K562 (cell line): ENCODE measurements around the gene OR10R2. TPM values are rescaled to one million over a fixed set of nuclear protein-coding genes. Genes with fewer than 3 reads are reported as not detected.

Experiments used
- ATAC-seq: fragments of 200-7000 bp; cut with Tn5 transposase; 3 replicates; pipeline ENCODE4 v1.9.1; 2020; ENCODE audit warnings: moderate library complexity
- BruUV-seq: library from RNA; stranded (reverse); fragments of 400-500 nt; replicated peaks from 2 replicates; lab custom pipeline; 2021; lab: Mats Ljungman, UMichigan
- CTCF ChIA-PET: fragments of 300-600 bp; formaldehyde crosslinking; extraction: SDS; loops from one replicate; lab custom pipeline; 2021; ENCODE audit warnings: low intra/inter-chr PET ratio; lab: Yijun Ruan, JAX
- POLR2A ChIA-PET: fragments of 300-600, 350-650 bp; sonication (Branson Sonifier 250); formaldehyde crosslinking; extraction: SDS; loops from one replicate; lab custom pipeline; 2021; ENCODE audit warnings: antibody characterized with exemption, inconsistent platforms; lab: Yijun Ruan, JAX
- DNase-seq, 4 experiments: peaks; one replicate each; pipeline versions ENCODE4 v3.0.0 to v3.0.0-alpha.2; 2011 to 2018; ENCODE audit warnings: low spot score in 3 of 4, mixed read lengths in 3 of 4; ENCODE audit errors: extremely low read depth in 1 of 4
- FAIRE-seq: peaks from 2 replicates; lab custom pipeline; 2011; peaks lifted over from hg19 to GRCh38; lab: Jason Lieb, UNC
- H2AFZ ChIP-seq: 2 replicates; pipeline ENCODE4 v1.6.0; 2011; ENCODE audit warnings: low read depth, low read length, control low read depth, inconsistent platforms
- H3K27ac ChIP-seq: fragments of 200-600 bp; 3 replicates; pipeline ENCODE4 v1.8.0; 2011; ENCODE audit warnings: low read depth, mild to moderate bottlenecking, control low read depth, inconsistent platforms, low read length, moderate library complexity, mixed read lengths; ENCODE audit errors: extremely low read depth
- H3K27me3 ChIP-seq, 2 experiments: fragments of 300-600 bp in 1 of 2; 2 replicates in 1 of 2; 3 replicates in 1 of 2; pipeline versions ENCODE4 v1.6.0 to v1.8.0; 2011; ENCODE audit warnings: inconsistent platforms in 2 of 2, low read length in 2 of 2, mild to moderate bottlenecking in 1 of 2, mixed read lengths in 1 of 2, moderate library complexity in 1 of 2; ENCODE audit not compliant: control insufficient read depth in 2 of 2, insufficient read depth in 2 of 2
- H3K36me3 ChIP-seq: fragments of 300-600 bp; 3 replicates; pipeline ENCODE4 v1.8.0; 2011; ENCODE audit warnings: mild to moderate bottlenecking, low read length, inconsistent platforms; ENCODE audit not compliant: control insufficient read depth, insufficient read depth
- H3K4me1 ChIP-seq, 2 experiments: fragments of 200-600 bp in 1 of 2; replicated peaks in 1 of 2; 2 replicates in 1 of 2; 3 replicates in 1 of 2; pipeline versions ENCODE4 v1.5.1 to v1.8.0; 2011; ENCODE audit warnings: inconsistent platforms in 2 of 2, low read length in 2 of 2, mild to moderate bottlenecking in 1 of 2, mixed read lengths in 1 of 2, moderate library complexity in 1 of 2; ENCODE audit not compliant: control insufficient read depth in 2 of 2, insufficient read depth in 2 of 2
- H3K4me2 ChIP-seq: 2 replicates; pipeline ENCODE4 v1.6.1; 2011; ENCODE audit warnings: low read length, control low read depth, inconsistent platforms, mixed read lengths; ENCODE audit not compliant: insufficient read depth
- H3K4me3 ChIP-seq: fragments of 200-600 bp; sonication (generic), shearing (Covaris generic); 2 replicates; pipeline ENCODE4 v1.5.1; 2016; ENCODE audit warnings: control low read depth, inconsistent platforms
- H3K79me2 ChIP-seq: fragments of 200-600 bp; 3 replicates; pipeline ENCODE4 v1.8.0; 2011; ENCODE audit warnings: low read length, inconsistent platforms; ENCODE audit not compliant: control insufficient read depth, insufficient read depth
- H3K9ac ChIP-seq, 2 experiments: 2 replicates each; pipeline versions ENCODE4 v1.6.0 to v1.6.1; 2011; ENCODE audit warnings: low read depth in 2 of 2, low read length in 2 of 2, control low read depth in 1 of 2, inconsistent platforms in 1 of 2, mild to moderate bottlenecking in 1 of 2, mixed read lengths in 1 of 2; ENCODE audit not compliant: insufficient read depth in 1 of 2
- H3K9me1 ChIP-seq: one replicate; pipeline ENCODE4 v1.6.0; 2011; ENCODE audit warnings: inconsistent platforms, mild to moderate bottlenecking, low read length, moderate library complexity; ENCODE audit not compliant: control insufficient read depth, insufficient read depth
- H3K9me3 ChIP-seq: replicated peaks from 2 replicates; pipeline ENCODE4 v1.5.1; 2011; ENCODE audit warnings: low read depth, low read length, inconsistent platforms; ENCODE audit not compliant: control insufficient read depth, insufficient read depth
- H4K20me1 ChIP-seq: replicated peaks from 2 replicates; pipeline ENCODE4 v1.6.1; 2011; ENCODE audit warnings: low read length, inconsistent platforms, mixed read lengths; ENCODE audit not compliant: control insufficient read depth, insufficient read depth
- CBX3 ChIP-seq, 2 experiments: IDR thresholded peaks; 1 replicate in 1 of 2; 2 replicates in 1 of 2; pipeline ENCODE4 v1.6.1; 2012; ENCODE audit warnings: inconsistent platforms in 2 of 2, low read length in 2 of 2, borderline replicate concordance in 1 of 2, control low read depth in 1 of 2
- FOSL1 ChIP-seq: fragments of 200-800 bp; sonication (Bioruptor generic); conservative IDR thresholded peaks from 2 replicates; pipeline ENCODE4 v1.6.1; 2016; ENCODE audit warnings: missing genetic modification characterization, missing compliant biosample characterization
- GTF2A2 ChIP-seq: IDR thresholded peaks from 2 replicates; pipeline ENCODE4 v1.6.1; 2016; ENCODE audit warnings: mild to moderate bottlenecking, missing genetic modification characterization, missing compliant biosample characterization
- HOXB6 ChIP-seq: fragments of 250-450 bp; sonication (Bioruptor Pico); IDR thresholded peaks from 2 replicates; pipeline ENCODE4 v1.5.1; 2022; ENCODE audit warnings: mild to moderate bottlenecking, borderline replicate concordance
- KHSRP ChIP-seq: fragments of 450-650 bp; IDR thresholded peaks from 2 replicates; pipeline ENCODE4 v1.6.1; 2017
- MCM2 ChIP-seq: fragments of 450-650 bp; IDR thresholded peaks from 2 replicates; pipeline ENCODE4 v1.6.1; 2017; ENCODE audit warnings: low read depth, mild to moderate bottlenecking
- RFX1 ChIP-seq: fragments of 450-650 bp; IDR thresholded peaks from 2 replicates; pipeline ENCODE4 v1.6.1; 2016; ENCODE audit warnings: mild to moderate bottlenecking, moderate library complexity
- STAT5A ChIP-seq: IDR thresholded peaks from 2 replicates; pipeline ENCODE4 v1.6.1; 2012; ENCODE audit warnings: low read length, inconsistent platforms, borderline replicate concordance
- ZNF140 ChIP-seq: fragments of 250-450 bp; sonication (Bioruptor Pico); IDR thresholded peaks from 2 replicates; pipeline ENCODE4 v1.8.0; 2021; ENCODE audit warnings: moderate library complexity, mild to moderate bottlenecking, inconsistent platforms
- ZNF197 ChIP-seq: fragments of 200-800 bp; sonication (Bioruptor generic); IDR thresholded peaks from 2 replicates; pipeline ENCODE4 v1.6.1; 2016; ENCODE audit warnings: low read depth, missing genetic modification characterization, missing compliant biosample characterization
- ZNF232 ChIP-seq: sonication (generic); formaldehyde crosslinking; IDR thresholded peaks from 2 replicates; pipeline ENCODE4 v1.8.0; 2022; ENCODE audit warnings: mild to moderate bottlenecking, missing genetic modification reagents
- WGBS: fragments of 100-300 bp; shearing (Covaris generic); methylation state at CpG from one replicate; pipeline ENCODE4 v1.1.6; 2016; ENCODE audit warnings: low coverage, mixed read lengths; ENCODE audit not compliant: insufficient coverage; ENCODE audit errors: missing lambda C conversion rate; 5-methylcytosine and 5-hydroxymethylcytosine counted together
- in situ Hi-C: fragments of 300-500 bp; cut with MboI; formaldehyde crosslinking; loops from 4 replicates; pipeline ENCODE4 v1.15.0; 2018; ENCODE audit warnings: inconsistent platforms, mixed read lengths
- intact Hi-C: fragments of 100-400 bp; cut with micrococcal nuclease; formaldehyde crosslinking; loops from 2 replicates; pipeline ENCODE4 v1.14.2; 2022
- polyA plus RNA-seq, 8 experiments: library from polyadenylated mRNA; depleted of rRNA in 4 of 8; stranded (reverse) in 5 of 8; unstranded in 3 of 8; fragments of >200 nt; fragmentation: Nextera tagmentation in 2 of 8; fragmentation: Illumina TruSeq in 1 of 8; extraction: Ambion mirVana in 2 of 8; extraction: Trizol in 1 of 8; gene quantifications; 2 replicates each; pipeline versions ENCODE4 v1.2.1 to v1.2.3, GENCODE V29; 2011 to 2014; ENCODE audit warnings: inconsistent platforms in 1 of 8, missing spikeins in 1 of 8
- total RNA-seq, 7 experiments: library from RNA; depleted of rRNA in 6 of 7; stranded (reverse); fragments of >200 nt in 6 of 7; fragmentation: Illumina TruSeq in 2 of 7; extraction: Trizol in 2 of 7; gene quantifications; 2 replicates each; pipeline versions ENCODE4 v1.2.1 to v1.2.3, GENCODE V29; 2011 to 2021; ENCODE audit warnings: low replicate concordance in 1 of 7
- TF ChIP-seq, protein P1 (sequence below): fragments of 450-650 bp; IDR thresholded peaks from 2 replicates; pipeline ENCODE4 v1.6.1; 2017; ENCODE audit warnings: mild to moderate bottlenecking, moderate library complexity
- TF ChIP-seq, protein P2 (sequence below): fragments of 450-650 bp; IDR thresholded peaks from 2 replicates; pipeline ENCODE4 v1.7.1; 2018; ENCODE audit warnings: mild to moderate bottlenecking, low read depth; ENCODE audit not compliant: partially characterized antibody

OR10R2 gene
- total and polyA plus RNA-seq, 9 of the 15 experiments (the other 6 are each of a cell fraction or from before 2014, with no cell fraction given): not detected

DNA sequence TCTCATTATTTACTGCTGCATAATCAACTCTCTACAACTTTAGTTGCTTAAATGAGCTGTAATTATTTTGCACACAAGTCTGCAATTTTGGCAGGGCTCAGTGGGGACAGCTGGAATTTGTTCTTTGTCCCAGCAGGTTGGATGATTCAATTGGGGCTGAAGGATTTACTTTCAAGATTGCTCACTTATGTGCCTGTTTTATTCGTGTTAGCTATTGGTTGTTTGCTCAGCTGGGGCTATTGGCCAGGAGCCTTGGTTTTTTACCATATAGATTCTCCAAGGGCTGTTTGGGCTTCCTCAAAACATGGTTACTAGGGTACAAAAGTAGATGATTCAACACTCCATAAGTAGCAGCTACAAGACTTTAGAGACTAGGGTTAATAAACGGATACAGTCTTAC is 13.4 kb downstream of the OR10R2 start:
- POLR2A ChIA-PET: no interaction called here
- Histone ChIP-seq H2AFZ (no peak overlapping the region), H4K20me1 (no peaks in the 10 kb centered on the region), H3K4me1 (no peaks in the 10 kb centered on the region), H3K36me3 (no peaks in the 10 kb centered on the region), H3K4me2 (no peak overlapping the region), H3K4me3 (no peak overlapping the region), H3K9ac (no peak overlapping the region), H3K9me1 (no peaks in the 10 kb centered on the region), H3K27me3 (no peaks in the 10 kb centered on the region), H3K27ac (no peak overlapping the region), H3K79me2 (no peaks in the 10 kb centered on the region), H3K9me3 (no peaks in the 10 kb centered on the region)
- ATAC-seq: no peak
- intact Hi-C loops (no loop called here), in situ Hi-C loops (no loop called here)
- FAIRE-seq: no peak
- no peak for DNase-seq
- CTCF ChIA-PET: no interaction called here
- WGBS: 0% methylated on average over 2 of the region's 2 CpGs
- TF ChIP-seq ZNF140 (CRISPR knock-in tag) (no peak), ZNF197 (no peak), RFX1 (no peak), ZNF232 (CRISPR knock-in tag) (no peak), CBX3 (IDR thresholded peaks at IDR 0.05; ENCODE audit: borderline replicate concordance in 1 of 2, low read length in 2 of 2) (no peak), MCM2 (no peak), HOXB6 (CRISPR knock-in tag) (no peak), KHSRP (no peak), GTF2A2 (tag) (no peak), STAT5A (no peak), FOSL1 (no peak)
- TF ChIP-seq, protein P1, sequence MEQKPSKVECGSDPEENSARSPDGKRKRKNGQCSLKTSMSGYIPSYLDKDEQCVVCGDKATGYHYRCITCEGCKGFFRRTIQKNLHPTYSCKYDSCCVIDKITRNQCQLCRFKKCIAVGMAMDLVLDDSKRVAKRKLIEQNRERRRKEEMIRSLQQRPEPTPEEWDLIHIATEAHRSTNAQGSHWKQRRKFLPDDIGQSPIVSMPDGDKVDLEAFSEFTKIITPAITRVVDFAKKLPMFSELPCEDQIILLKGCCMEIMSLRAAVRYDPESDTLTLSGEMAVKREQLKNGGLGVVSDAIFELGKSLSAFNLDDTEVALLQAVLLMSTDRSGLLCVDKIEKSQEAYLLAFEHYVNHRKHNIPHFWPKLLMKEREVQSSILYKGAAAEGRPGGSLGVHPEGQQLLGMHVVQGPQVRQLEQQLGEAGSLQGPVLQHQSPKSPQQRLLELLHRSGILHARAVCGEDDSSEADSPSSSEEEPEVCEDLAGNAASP: no peak
- TF ChIP-seq, protein P2, sequence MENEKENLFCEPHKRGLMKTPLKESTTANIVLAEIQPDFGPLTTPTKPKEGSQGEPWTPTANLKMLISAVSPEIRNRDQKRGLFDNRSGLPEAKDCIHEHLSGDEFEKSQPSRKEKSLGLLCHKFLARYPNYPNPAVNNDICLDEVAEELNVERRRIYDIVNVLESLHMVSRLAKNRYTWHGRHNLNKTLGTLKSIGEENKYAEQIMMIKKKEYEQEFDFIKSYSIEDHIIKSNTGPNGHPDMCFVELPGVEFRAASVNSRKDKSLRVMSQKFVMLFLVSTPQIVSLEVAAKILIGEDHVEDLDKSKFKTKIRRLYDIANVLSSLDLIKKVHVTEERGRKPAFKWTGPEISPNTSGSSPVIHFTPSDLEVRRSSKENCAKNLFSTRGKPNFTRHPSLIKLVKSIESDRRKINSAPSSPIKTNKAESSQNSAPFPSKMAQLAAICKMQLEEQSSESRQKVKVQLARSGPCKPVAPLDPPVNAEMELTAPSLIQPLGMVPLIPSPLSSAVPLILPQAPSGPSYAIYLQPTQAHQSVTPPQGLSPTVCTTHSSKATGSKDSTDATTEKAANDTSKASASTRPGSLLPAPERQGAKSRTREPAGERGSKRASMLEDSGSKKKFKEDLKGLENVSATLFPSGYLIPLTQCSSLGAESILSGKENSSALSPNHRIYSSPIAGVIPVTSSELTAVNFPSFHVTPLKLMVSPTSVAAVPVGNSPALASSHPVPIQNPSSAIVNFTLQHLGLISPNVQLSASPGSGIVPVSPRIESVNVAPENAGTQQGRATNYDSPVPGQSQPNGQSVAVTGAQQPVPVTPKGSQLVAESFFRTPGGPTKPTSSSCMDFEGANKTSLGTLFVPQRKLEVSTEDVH: no peak
- no TSS peak for BruUV-seq
